MM.1S (cell line): ENCODE results near the gene XPNPEP1.

Experiments used
- DNase-seq: peaks from one replicate; pipeline ENCODE4 v3.0.0-alpha.2; 2015
- H2AFZ ChIP-seq: fragments of 300-600 bp; sonication (generic); 2 replicates; pipeline ENCODE4 v1.6.0; 2016; ENCODE audit warnings: antibody characterized with exemption, low read length
- H3F3A ChIP-seq: fragments of 300-600 bp; sonication (generic); 2 replicates; pipeline ENCODE4 v1.6.1; 2016; ENCODE audit warnings: mild to moderate bottlenecking, antibody characterized with exemption, low read length, moderate library complexity, mixed read lengths; ENCODE audit not compliant: insufficient read depth
- H3K27ac ChIP-seq: fragments of 300-600 bp; sonication (generic); 2 replicates; pipeline ENCODE4 v1.5.1; 2016; ENCODE audit warnings: mild to moderate bottlenecking, low read length
- H3K27me3 ChIP-seq: fragments of 300-600 bp; sonication (generic); replicated peaks from 2 replicates; pipeline ENCODE4 v1.6.0; 2016; ENCODE audit warnings: low read length; ENCODE audit not compliant: insufficient read depth
- H3K36me3 ChIP-seq: fragments of 300-600 bp; sonication (generic); replicated peaks from 2 replicates; pipeline ENCODE4 v1.6.1; 2016; ENCODE audit warnings: mild to moderate bottlenecking, low read length, mixed read lengths; ENCODE audit not compliant: insufficient read depth
- H3K4me1 ChIP-seq: fragments of 300-600 bp; sonication (generic); 2 replicates; pipeline ENCODE4 v1.6.1; 2016; ENCODE audit warnings: low read length, mixed read lengths
- H3K4me2 ChIP-seq: fragments of 300-600 bp; sonication (generic); 2 replicates; pipeline ENCODE4 v1.6.0; 2016; ENCODE audit warnings: low read depth, low read length
- H3K4me3 ChIP-seq: fragments of 300-600 bp; sonication (generic); 2 replicates; pipeline ENCODE4 v1.5.1; 2016; ENCODE audit warnings: low read length, mixed read lengths
- H3K79me2 ChIP-seq: fragments of 300-600 bp; sonication (generic); 2 replicates; pipeline ENCODE4 v1.6.1; 2016; ENCODE audit warnings: mixed run types, low read length, mixed read lengths
- H3K9ac ChIP-seq: fragments of 300-600 bp; sonication (generic); 2 replicates; pipeline ENCODE4 v1.6.1; 2016; ENCODE audit warnings: low read length, mixed read lengths
- H3K9me2 ChIP-seq: fragments of 300-600 bp; sonication (generic); replicated peaks from 2 replicates; pipeline ENCODE4 v1.6.1; 2016; ENCODE audit warnings: mild to moderate bottlenecking, low read length, mixed read lengths; ENCODE audit not compliant: insufficient read depth
- H3K9me3 ChIP-seq: fragments of 300-600 bp; sonication (generic); replicated peaks from 2 replicates; pipeline ENCODE4 v1.6.1; 2016; ENCODE audit warnings: mild to moderate bottlenecking, low read length, mixed read lengths; ENCODE audit not compliant: insufficient read depth
- H4K20me1 ChIP-seq: fragments of 300-600 bp; sonication (generic); 2 replicates; pipeline ENCODE4 v1.6.1; 2016; ENCODE audit warnings: mild to moderate bottlenecking, low read length, moderate library complexity, mixed read lengths; ENCODE audit not compliant: insufficient read depth
- CTCF ChIP-seq: fragments of 300-600 bp; sonication (generic); IDR thresholded peaks from 2 replicates; pipeline ENCODE4 v1.5.1; 2016; ENCODE audit warnings: antibody characterized with exemption, low read length, mixed read lengths
- EZH2 ChIP-seq: fragments of 300-600 bp; sonication (generic); optimal IDR thresholded peaks from 2 replicates; pipeline ENCODE3; 2017; ENCODE audit warnings: low read depth, mild to moderate bottlenecking, antibody characterized with exemption, low read length, mixed read lengths
- EZH2phosphoT487 ChIP-seq: fragments of 300-600 bp; sonication (generic); IDR thresholded peaks from 2 replicates; pipeline ENCODE4 v1.6.1; 2018; ENCODE audit warnings: antibody characterized with exemption, low read length

The XPNPEP1 gene

GRCh38 chr10:109944613-109945012 is 21.3 kb upstream of the XPNPEP1 start:
- Histone ChIP-seq H4K20me1 (no peaks in the 10 kb centered on the region), H3K9ac (no peak overlapping the region), H3K36me3 (no peaks in the 10 kb centered on the region), H3K4me1 (no peaks in the 10 kb centered on the region), H3K27ac (no peak overlapping the region), H3F3A (no peaks in the 10 kb centered on the region), H3K9me3 (no peaks in the 10 kb centered on the region), H3K4me3 (no peak overlapping the region), H3K27me3 (no peaks in the 10 kb centered on the region), H2AFZ (no peak overlapping the region), H3K4me2 (no peak overlapping the region), H3K79me2 (no peaks in the 10 kb centered on the region), H3K9me2 (no peaks in the 10 kb centered on the region)
- TF ChIP-seq CTCF (no peak), EZH2 (no peak), EZH2phosphoT487 (no peak)
- DNase-seq, result no peak

- Histone ChIP-seq H3K9me2 (no peaks in the 10 kb centered on the region), H2AFZ (no peak overlapping the region), H3K4me3 (no peak overlapping the region), H3F3A (no peaks in the 10 kb centered on the region), H3K4me2 (no peak overlapping the region), H3K79me2 (no peaks in the 10 kb centered on the region), H3K27me3 (no peaks in the 10 kb centered on the region), H3K9me3 (no peaks in the 10 kb centered on the region), H3K27ac (no peak overlapping the region), H3K4me1 (no peaks in the 10 kb centered on the region), H3K9ac (no peak overlapping the region), H3K36me3 (no peaks in the 10 kb centered on the region), H4K20me1 (no peaks in the 10 kb centered on the region)
- no peak for DNase-seq
- no peak for TF ChIP-seq EZH2phosphoT487
These were observed 18.0 kb upstream of the XPNPEP1 start for GRCh38 chr10:109941236-109941862.

GRCh38 chr10:109940553-109940952 is 17.2 kb upstream of the XPNPEP1 start:
- no peak overlapping the region for H3K4me3 ChIP-seq
- no peaks in the 10 kb centered on the region for H3K4me1 ChIP-seq
- no peaks in the 10 kb centered on the region for H3K9me3 ChIP-seq
- no peak overlapping the region for H3K9ac ChIP-seq
- no peaks in the 10 kb centered on the region for H3K27me3 ChIP-seq
- no peaks in the 10 kb centered on the region for H3F3A ChIP-seq
- no peaks in the 10 kb centered on the region for H3K9me2 ChIP-seq
- H3K4me2 ChIP-seq, result no peak overlapping the region
- no peak for DNase-seq
- H4K20me1 ChIP-seq, result no peaks in the 10 kb centered on the region
- no peak for TF ChIP-seq EZH2phosphoT487
- no peak for TF ChIP-seq CTCF
- TF ChIP-seq EZH2, result no peak
- no peak overlapping the region for H3K27ac ChIP-seq
- H3K36me3 ChIP-seq, result no peaks in the 10 kb centered on the region
- no peak overlapping the region for H2AFZ ChIP-seq
- H3K79me2 ChIP-seq, result no peaks in the 10 kb centered on the region

GRCh38 chr10:109940117-109940516 is 16.8 kb upstream of the XPNPEP1 start:
- Histone ChIP-seq H3K27ac (no peak overlapping the region), H3K27me3 (no peaks in the 10 kb centered on the region), H3K4me1 (no peaks in the 10 kb centered on the region), H3K4me2 (no peak overlapping the region), H3K9me3 (no peaks in the 10 kb centered on the region), H3K9ac (no peak overlapping the region), H3F3A (no peaks in the 10 kb centered on the region), H3K79me2 (no peaks in the 10 kb centered on the region), H3K36me3 (no peaks in the 10 kb centered on the region), H3K9me2 (no peaks in the 10 kb centered on the region), H4K20me1 (no peaks in the 10 kb centered on the region), H3K4me3 (no peak overlapping the region), H2AFZ (no peak overlapping the region)
- no peak for DNase-seq
- no peak for TF ChIP-seq EZH2
- no peak for TF ChIP-seq EZH2phosphoT487
- no peak for TF ChIP-seq CTCF
